Measurements from ENCODE around the gene HKDC1.
A peak's percentile ranks its signal among the peaks of the same experiment; 100 is the strongest.
"Not testable (repeated sequence)": the region's sequence is repeated elsewhere in the genome, so short reads cannot be mapped to it uniquely, and the experiment has no call there.

HKDC1 gene

GRCh38 chr10:69220041-69220451 lies at the start of gene HKDC1:
HKDC1 (plus strand) TSS chr10:69220332; CDS start chr10:69220436, 104 bp downstream.
- in situ Hi-C loops (cut with MboI; ENCODE audit: low sequenced_read_pairs) = no loop called here
- H3K9me3 ChIP-seq = no peaks in the 10 kb centered on the region
- DNase-seq (ENCODE audit: low spot score in 2 of 2) = no peak
- no peaks in the 10 kb centered on the region for H3K36me3 ChIP-seq (replicated peaks)
- peaks cover 11% of the 10 kb centered on the region for H3K4me1 ChIP-seq
- H3K27me3 ChIP-seq (ENCODE audit: low read depth) = no peaks in the 10 kb centered on the region
- H3K4me3 ChIP-seq = no peak within 1 kb of the TSS

- no peaks in the 10 kb centered on the region for H3K4me1 ChIP-seq
- in situ Hi-C loops (cut with MboI; ENCODE audit: low sequenced_read_pairs) = no loop called here
- no peaks in the 10 kb centered on the region for H3K27me3 ChIP-seq (ENCODE audit: low read depth)
- no peak for DNase-seq (ENCODE audit: low spot score in 2 of 2)
- no peaks in the 10 kb centered on the region for H3K9me3 ChIP-seq
- peaks cover 14% of the 10 kb centered on the region for H3K36me3 ChIP-seq (replicated peaks)
- H3K4me3 ChIP-seq = no peak overlapping the region
Observed at GRCh38 chr10:69172241-69172982, 47.7 kb upstream of the HKDC1 start.

GRCh38 chr10:69175326-69175725 lies 44.8 kb upstream of the HKDC1 start:
- not testable (repeated sequence) for H3K4me1 ChIP-seq; H3K27me3 ChIP-seq (ENCODE audit: low read depth)

GRCh38 chr10:69176823-69177222 lies 43.3 kb upstream of the HKDC1 start:
- Histone ChIP-seq H3K9me3 (no peaks in the 10 kb centered on the region), H3K4me1 (peaks cover 14% of the 10 kb centered on the region), H3K27me3 (ENCODE audit: low read depth) (no peaks in the 10 kb centered on the region), H3K4me3 (no peak overlapping the region), H3K36me3 (replicated peaks) (peaks cover 3% of the 10 kb centered on the region)
- DNase-seq (ENCODE audit: low spot score in 2 of 2) = no peak
- in situ Hi-C loops (cut with MboI; ENCODE audit: low sequenced_read_pairs) = no loop called here

More at GRCh38 chr10:69175326-69175725, 44.8 kb upstream of the HKDC1 start:
- H3K4me3 ChIP-seq; in situ Hi-C loops (cut with MboI; ENCODE audit: low sequenced_read_pairs); DNase-seq (ENCODE audit: low spot score in 2 of 2); H3K36me3 ChIP-seq (replicated peaks); H3K9me3 ChIP-seq: not testable (repeated sequence)

- peak overlapping the region; percentile 95 for H3K4me3 ChIP-seq
- no peaks in the 10 kb centered on the region for H3K27me3 ChIP-seq (ENCODE audit: low read depth)
- peaks cover 14% of the 10 kb centered on the region for H3K4me1 ChIP-seq
- H3K36me3 ChIP-seq (replicated peaks) = peaks cover 4% of the 10 kb centered on the region
- DNase-seq (ENCODE audit: low spot score in 2 of 2) = peak in 1 of 2 experiments; percentile 9
- H3K9me3 ChIP-seq = no peaks in the 10 kb centered on the region
- in situ Hi-C loops (cut with MboI; ENCODE audit: low sequenced_read_pairs) = no loop called here
Observed at GRCh38 chr10:69179089-69179742, 40.9 kb upstream of the HKDC1 start.

GRCh38 chr10:69179743-69180524 lies 40.2 kb upstream of the HKDC1 start, which contains the start of gene SUPV3L1:
SUPV3L1 (plus strand) TSS chr10:69180234; CDS start chr10:69180292, 58 bp downstream.
- H3K36me3 ChIP-seq (replicated peaks) = peaks cover 4% of the 10 kb centered on the region
- in situ Hi-C loops (cut with MboI; ENCODE audit: low sequenced_read_pairs) = no loop called here
- H3K9me3 ChIP-seq = no peaks in the 10 kb centered on the region
- peak; percentile 92 to 95 for DNase-seq (ENCODE audit: low spot score in 2 of 2)
- H3K4me3 ChIP-seq = peak within 1 kb of the TSS; percentile 95
- H3K4me1 ChIP-seq = peaks cover 14% of the 10 kb centered on the region
- H3K27me3 ChIP-seq (ENCODE audit: low read depth) = no peaks in the 10 kb centered on the region

- in situ Hi-C loops (cut with MboI; ENCODE audit: low sequenced_read_pairs) = no loop called here
- H3K4me3 ChIP-seq = peak overlapping the region; percentile 95
- H3K36me3 ChIP-seq (replicated peaks) = peaks cover 4% of the 10 kb centered on the region
- H3K4me1 ChIP-seq = peaks cover 14% of the 10 kb centered on the region
- H3K27me3 ChIP-seq (ENCODE audit: low read depth) = no peaks in the 10 kb centered on the region
- no peaks in the 10 kb centered on the region for H3K9me3 ChIP-seq
- no peak for DNase-seq (ENCODE audit: low spot score in 2 of 2)
Observed at GRCh38 chr10:69180525-69181204, 39.5 kb upstream of the HKDC1 start.

- H3K9me3 ChIP-seq = no peaks in the 10 kb centered on the region
- peaks cover 6% of the 10 kb centered on the region for H3K36me3 ChIP-seq (replicated peaks)
- no peaks in the 10 kb centered on the region for H3K27me3 ChIP-seq (ENCODE audit: low read depth)
- peaks cover 14% of the 10 kb centered on the region for H3K4me1 ChIP-seq
- DNase-seq (ENCODE audit: low spot score in 2 of 2) = no peak
- in situ Hi-C loops (cut with MboI; ENCODE audit: low sequenced_read_pairs) = no loop called here
- H3K4me3 ChIP-seq = peak overlapping the region; percentile 95
Observed at GRCh38 chr10:69181433-69181832, 38.7 kb upstream of the HKDC1 start.

- in situ Hi-C loops (cut with MboI; ENCODE audit: low sequenced_read_pairs) = no loop called here
- Histone ChIP-seq H3K9me3 (no peaks in the 10 kb centered on the region), H3K27me3 (ENCODE audit: low read depth) (no peaks in the 10 kb centered on the region), H3K36me3 (replicated peaks) (peaks cover 9% of the 10 kb centered on the region), H3K4me1 (peaks cover 14% of the 10 kb centered on the region), H3K4me3 (no peak overlapping the region)
- no peak for DNase-seq (ENCODE audit: low spot score in 2 of 2)
Observed at GRCh38 chr10:69182005-69182404, 38.1 kb upstream of the HKDC1 start.

- H3K36me3 ChIP-seq (replicated peaks) = peaks cover 40% of the 10 kb centered on the region
- peaks cover 1% of the 10 kb centered on the region; the same call in 1 of the 2 replicates for H3K4me1 ChIP-seq
- H3K27me3 ChIP-seq (ENCODE audit: low read depth) = no peaks in the 10 kb centered on the region
- DNase-seq (ENCODE audit: low spot score in 2 of 2) = no peak
- H3K4me3 ChIP-seq = no peak overlapping the region
- in situ Hi-C loops (cut with MboI; ENCODE audit: low sequenced_read_pairs) = no loop called here
- no peaks in the 10 kb centered on the region for H3K9me3 ChIP-seq
Observed at GRCh38 chr10:69186524-69186923, 33.6 kb upstream of the HKDC1 start.

- H3K36me3 ChIP-seq (replicated peaks) = peaks cover 32% of the 10 kb centered on the region
- H3K4me1 ChIP-seq = no peaks in the 10 kb centered on the region
- no peak overlapping the region for H3K4me3 ChIP-seq
- no peak for DNase-seq (ENCODE audit: low spot score in 2 of 2)
- H3K9me3 ChIP-seq = no peaks in the 10 kb centered on the region
- H3K27me3 ChIP-seq (ENCODE audit: low read depth) = no peaks in the 10 kb centered on the region
- in situ Hi-C loops (cut with MboI; ENCODE audit: low sequenced_read_pairs) = no loop called here
Observed at GRCh38 chr10:69201045-69201444, 19.1 kb upstream of the HKDC1 start.

GRCh38 chr10:69202332-69202731 lies 17.8 kb upstream of the HKDC1 start:
- DNase-seq (ENCODE audit: low spot score in 2 of 2) = no peak
- no peak overlapping the region for H3K4me3 ChIP-seq
- no peaks in the 10 kb centered on the region for H3K4me1 ChIP-seq
- H3K36me3 ChIP-seq (replicated peaks) = peaks cover 24% of the 10 kb centered on the region
- in situ Hi-C loops (cut with MboI; ENCODE audit: low sequenced_read_pairs) = no loop called here
- no peaks in the 10 kb centered on the region for H3K9me3 ChIP-seq
- H3K27me3 ChIP-seq (ENCODE audit: low read depth) = no peaks in the 10 kb centered on the region

GRCh38 chr10:69208761-69209160 lies 11.4 kb upstream of the HKDC1 start:
- Histone ChIP-seq H3K27me3 (ENCODE audit: low read depth) (no peaks in the 10 kb centered on the region), H3K9me3 (no peaks in the 10 kb centered on the region), H3K4me3 (no peak overlapping the region), H3K36me3 (replicated peaks) (peaks cover 21% of the 10 kb centered on the region), H3K4me1 (no peaks in the 10 kb centered on the region)
- in situ Hi-C loops (cut with MboI; ENCODE audit: low sequenced_read_pairs) = no loop called here
- DNase-seq (ENCODE audit: low spot score in 2 of 2) = no peak
